A673 (cell line): ENCODE data around the gene HINT3.

Experiments used
- CTCF ChIP-seq: fragments of 300-800, 200-600 bp; sonication (generic); conservative IDR thresholded peaks from 2 replicates; pipeline ENCODE4 v1.5.1; 2017; ENCODE audit warnings: low read depth, mild to moderate bottlenecking, antibody characterized with exemption, low read length, moderate library complexity, mixed read lengths
- EZH2 ChIP-seq: fragments of 200-600 bp; sonication (generic); IDR thresholded peaks from 2 replicates; pipeline ENCODE4 v1.6.1; 2017; ENCODE audit warnings: borderline replicate concordance, low read depth, mild to moderate bottlenecking, mixed read lengths, antibody characterized with exemption, low read length; ENCODE audit not compliant: poor library complexity, severe bottlenecking

GRCh38 chr6:126015863-126016262 lies 59.3 kb downstream of the HINT3 start:
- no peak for TF ChIP-seq EZH2
- no peak for TF ChIP-seq CTCF
